Measurements from ENCODE around the gene NIPAL3. TPM values are rescaled to one million over a fixed set of nuclear protein-coding genes. Genes with fewer than 3 reads are reported as not detected.

NIPAL3 gene
- total and polyA plus RNA-seq, 2 donors (not counting 3 experiments of a cell fraction or from before 2014, with no cell fraction given) = 15.5 to 16.0 TPM

- no peak for FAIRE-seq
- H3K27me3 ChIP-seq (ENCODE audit: control insufficient read depth in 2 of 2, insufficient read depth in 2 of 2, low read length in 2 of 2) = no peaks in the 10 kb centered on the region
- H3K9me3 ChIP-seq (replicated peaks; ENCODE audit: control insufficient read depth, insufficient read depth, low read length) = no peaks in the 10 kb centered on the region
- TF ChIP-seq FOS (IDR thresholded peaks at IDR 0.05; ENCODE audit: borderline replicate concordance, insufficient read depth, low read length) = no peak
- no peak for TF ChIP-seq POLR2AphosphoS5 (IDR thresholded peaks at IDR 0.05; ENCODE audit: insufficient read depth, low read depth, low read length)
- TF ChIP-seq JUN (IDR thresholded peaks at IDR 0.05; ENCODE audit: borderline replicate concordance, insufficient read depth, insufficient read length, low read depth) = no peak
- no peak for TF ChIP-seq EZH2 (IDR thresholded peaks at IDR 0.05; ENCODE audit: borderline replicate concordance, low read depth, low read length, severe bottlenecking)
- TF ChIP-seq POLR2A (IDR thresholded peaks at IDR 0.05; ENCODE audit: low read depth, low read length) = no peak
- no peak for TF ChIP-seq MYC (IDR thresholded peaks at IDR 0.05; ENCODE audit: low read depth, low read length)
- TF ChIP-seq GATA2 (IDR thresholded peaks at IDR 0.05; ENCODE audit: insufficient read depth, insufficient read length, low read depth, low read length) = no peak
- H3K4me1 ChIP-seq (ENCODE audit: control insufficient read depth, extremely low read depth, insufficient read depth, low read length) = no peaks in the 10 kb centered on the region
- H4K20me1 ChIP-seq (replicated peaks; ENCODE audit: control insufficient read depth, extremely low read depth, insufficient read depth, low read length) = no peaks in the 10 kb centered on the region
- H2AFZ ChIP-seq (ENCODE audit: low read depth, low read length) = no peak overlapping the region
- no peak overlapping the region for H3K27ac ChIP-seq (ENCODE audit: insufficient read depth, low read depth, low read length)
- ChIA-PET POLR2A (no interaction called here), CTCF (interaction anchor here (0.7 to 1.8 kb wide), 10 partner anchors 10 to 242 kb away, joined by 3 to 5 read pairs (median 3); no protein-coding TSS in a partner anchor)
- intact Hi-C loops (cut with micrococcal nuclease) (no loop called here), dilution Hi-C loops (cut with MboI; ENCODE audit: extremely low pct_ligation_motif_present, low sequenced_read_pairs) (no loop called here)
- H3K36me3 ChIP-seq (ENCODE audit: control insufficient read depth in 2 of 2, extremely low read depth in 1 of 2, insufficient read depth in 2 of 2, low read length in 2 of 2) = no peaks in the 10 kb centered on the region
- H3K79me2 ChIP-seq (ENCODE audit: control insufficient read depth, insufficient read depth, low read length) = no peaks in the 10 kb centered on the region
- H3K9me1 ChIP-seq (replicated peaks; ENCODE audit: control insufficient read depth, extremely low read depth, insufficient read depth, low read length) = no peaks in the 10 kb centered on the region
- no TSS peak for BruUV-seq (replicated peaks)
- no peak for DNase-seq (ENCODE audit: low read depth, low spot score)
- H3K9ac ChIP-seq (replicated peaks; ENCODE audit: extremely low read depth, insufficient read depth, low read length) = no peak overlapping the region
- no peak overlapping the region for H3K4me3 ChIP-seq (replicated peaks in 1 of 3; ENCODE audit: insufficient read depth in 1 of 3, low read depth in 1 of 3, low read length in 3 of 3)
- no peak overlapping the region for H3K4me2 ChIP-seq (ENCODE audit: insufficient read depth, low read length)
These were observed 26.5 kb downstream of the NIPAL3 start for GRCh38 chr1:24441996-24442668.

DNA sequence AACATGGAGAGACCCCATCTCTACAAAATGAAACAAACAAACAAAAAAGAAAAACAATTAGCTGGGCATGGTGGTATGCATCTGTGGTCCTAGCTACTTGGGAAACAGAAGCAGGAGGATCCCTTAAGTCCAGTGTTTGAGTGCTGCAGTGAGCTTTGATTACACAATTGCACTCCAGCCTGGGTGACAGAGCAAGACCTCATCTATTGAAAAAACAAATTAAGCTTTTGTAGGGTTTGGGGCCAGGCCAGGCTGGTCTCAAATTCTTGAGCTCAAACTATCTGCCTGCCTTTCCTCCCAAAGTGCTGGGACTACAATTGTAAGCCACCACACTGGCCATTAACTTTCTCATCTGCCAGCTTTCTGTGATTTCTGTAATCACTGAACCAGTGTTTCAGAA lies 27.2 kb downstream of the NIPAL3 start:
- H3K9me1 ChIP-seq (replicated peaks; ENCODE audit: control insufficient read depth, extremely low read depth, insufficient read depth, low read length) = no peaks in the 10 kb centered on the region
- H2AFZ ChIP-seq (ENCODE audit: low read depth, low read length) = no peak overlapping the region
- ChIA-PET POLR2A (no interaction called here), CTCF (interaction anchor here (0.7 to 1.8 kb wide), 11 partner anchors 10 to 243 kb away, joined by 3 to 5 read pairs (median 3); no protein-coding TSS in a partner anchor)
- no peaks in the 10 kb centered on the region for H3K4me1 ChIP-seq (ENCODE audit: control insufficient read depth, extremely low read depth, insufficient read depth, low read length)
- H4K20me1 ChIP-seq (replicated peaks; ENCODE audit: control insufficient read depth, extremely low read depth, insufficient read depth, low read length) = no peaks in the 10 kb centered on the region
- BruUV-seq (replicated peaks) = no TSS peak
- no peak overlapping the region for H3K4me3 ChIP-seq (replicated peaks in 1 of 3; ENCODE audit: insufficient read depth in 1 of 3, low read depth in 1 of 3, low read length in 3 of 3)
- intact Hi-C loops (cut with micrococcal nuclease) (no loop called here), dilution Hi-C loops (cut with MboI; ENCODE audit: extremely low pct_ligation_motif_present, low sequenced_read_pairs) (no loop called here)
- TF ChIP-seq POLR2AphosphoS5 (IDR thresholded peaks at IDR 0.05; ENCODE audit: insufficient read depth, low read depth, low read length) = no peak
- TF ChIP-seq GATA2 (IDR thresholded peaks at IDR 0.05; ENCODE audit: insufficient read depth, insufficient read length, low read depth, low read length) = no peak
- TF ChIP-seq, protein P1, sequence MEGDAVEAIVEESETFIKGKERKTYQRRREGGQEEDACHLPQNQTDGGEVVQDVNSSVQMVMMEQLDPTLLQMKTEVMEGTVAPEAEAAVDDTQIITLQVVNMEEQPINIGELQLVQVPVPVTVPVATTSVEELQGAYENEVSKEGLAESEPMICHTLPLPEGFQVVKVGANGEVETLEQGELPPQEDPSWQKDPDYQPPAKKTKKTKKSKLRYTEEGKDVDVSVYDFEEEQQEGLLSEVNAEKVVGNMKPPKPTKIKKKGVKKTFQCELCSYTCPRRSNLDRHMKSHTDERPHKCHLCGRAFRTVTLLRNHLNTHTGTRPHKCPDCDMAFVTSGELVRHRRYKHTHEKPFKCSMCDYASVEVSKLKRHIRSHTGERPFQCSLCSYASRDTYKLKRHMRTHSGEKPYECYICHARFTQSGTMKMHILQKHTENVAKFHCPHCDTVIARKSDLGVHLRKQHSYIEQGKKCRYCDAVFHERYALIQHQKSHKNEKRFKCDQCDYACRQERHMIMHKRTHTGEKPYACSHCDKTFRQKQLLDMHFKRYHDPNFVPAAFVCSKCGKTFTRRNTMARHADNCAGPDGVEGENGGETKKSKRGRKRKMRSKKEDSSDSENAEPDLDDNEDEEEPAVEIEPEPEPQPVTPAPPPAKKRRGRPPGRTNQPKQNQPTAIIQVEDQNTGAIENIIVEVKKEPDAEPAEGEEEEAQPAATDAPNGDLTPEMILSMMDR (IDR thresholded peaks at IDR 0.05; ENCODE audit: extremely low read depth in 1 of 2, insufficient read depth in 1 of 2, low read depth in 1 of 2, low read length in 2 of 2) = no peak
- no peaks in the 10 kb centered on the region for H3K79me2 ChIP-seq (ENCODE audit: control insufficient read depth, insufficient read depth, low read length)
- no peak overlapping the region for H3K9ac ChIP-seq (replicated peaks; ENCODE audit: extremely low read depth, insufficient read depth, low read length)
- no peaks in the 10 kb centered on the region for H3K9me3 ChIP-seq (replicated peaks; ENCODE audit: control insufficient read depth, insufficient read depth, low read length)
- no peak overlapping the region for H3K27ac ChIP-seq (ENCODE audit: insufficient read depth, low read depth, low read length)
- H3K36me3 ChIP-seq (ENCODE audit: control insufficient read depth in 2 of 2, extremely low read depth in 1 of 2, insufficient read depth in 2 of 2, low read length in 2 of 2) = no peaks in the 10 kb centered on the region
- H3K4me2 ChIP-seq (ENCODE audit: insufficient read depth, low read length) = no peak overlapping the region
- H3K27me3 ChIP-seq (ENCODE audit: control insufficient read depth in 2 of 2, insufficient read depth in 2 of 2, low read length in 2 of 2) = no peaks in the 10 kb centered on the region
- FAIRE-seq (no peak), DNase-seq (ENCODE audit: low read depth, low spot score) (no peak)
